Astrocyte (in vitro differentiated cells and primary cell): ENCODE measurements around the gene IFNA21.

Experiments used
- CTCF ChIP-seq: IDR thresholded peaks from 2 replicates; pipeline ENCODE4 v1.5.1; 2011; ENCODE audit warnings: low read depth, mild to moderate bottlenecking, inconsistent platforms, low read length, moderate library complexity; ENCODE audit not compliant: insufficient read depth
- EZH2 ChIP-seq: IDR thresholded peaks from 2 replicates; pipeline ENCODE4 v1.6.1; 2012; ENCODE audit warnings: mild to moderate bottlenecking, low read length, inconsistent platforms; ENCODE audit not compliant: insufficient read depth

DNA sequence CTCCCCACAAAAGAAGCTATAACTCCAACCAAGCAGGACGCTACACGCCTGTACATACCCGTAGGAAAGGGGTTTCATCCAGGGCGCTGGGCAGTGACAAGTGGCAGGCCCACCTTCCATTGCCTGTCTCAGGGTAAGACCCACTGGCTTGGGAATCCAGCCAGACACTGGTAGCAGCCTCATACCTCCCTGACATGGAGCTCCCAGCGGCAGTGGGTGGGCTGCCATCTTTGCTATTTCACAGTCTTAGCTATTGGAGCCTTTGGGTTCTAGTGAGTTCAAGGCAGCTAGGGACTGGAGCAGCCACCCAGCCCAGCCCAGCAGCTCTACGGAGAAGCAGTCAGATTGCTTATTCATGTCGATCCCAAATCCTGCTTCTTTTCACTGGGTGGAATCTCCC lies 43.9 kb upstream of the IFNA21 start:
- TF ChIP-seq CTCF, result no peak
- no peak for TF ChIP-seq EZH2
